Nucleus accumbens (tissue), 56 donors: Measurements from ENCODE around the gene UBE3C.
"Not testable (repeated sequence)": the region's sequence is repeated elsewhere in the genome, so short reads cannot be mapped to it uniquely, and the experiment has no call there.

Source experiments
- DNase-seq, 56 donors: peaks; one replicate each; lab custom pipeline; 2025; lab: John Stamatoyannopoulos, UW

UBE3C gene

DNA sequence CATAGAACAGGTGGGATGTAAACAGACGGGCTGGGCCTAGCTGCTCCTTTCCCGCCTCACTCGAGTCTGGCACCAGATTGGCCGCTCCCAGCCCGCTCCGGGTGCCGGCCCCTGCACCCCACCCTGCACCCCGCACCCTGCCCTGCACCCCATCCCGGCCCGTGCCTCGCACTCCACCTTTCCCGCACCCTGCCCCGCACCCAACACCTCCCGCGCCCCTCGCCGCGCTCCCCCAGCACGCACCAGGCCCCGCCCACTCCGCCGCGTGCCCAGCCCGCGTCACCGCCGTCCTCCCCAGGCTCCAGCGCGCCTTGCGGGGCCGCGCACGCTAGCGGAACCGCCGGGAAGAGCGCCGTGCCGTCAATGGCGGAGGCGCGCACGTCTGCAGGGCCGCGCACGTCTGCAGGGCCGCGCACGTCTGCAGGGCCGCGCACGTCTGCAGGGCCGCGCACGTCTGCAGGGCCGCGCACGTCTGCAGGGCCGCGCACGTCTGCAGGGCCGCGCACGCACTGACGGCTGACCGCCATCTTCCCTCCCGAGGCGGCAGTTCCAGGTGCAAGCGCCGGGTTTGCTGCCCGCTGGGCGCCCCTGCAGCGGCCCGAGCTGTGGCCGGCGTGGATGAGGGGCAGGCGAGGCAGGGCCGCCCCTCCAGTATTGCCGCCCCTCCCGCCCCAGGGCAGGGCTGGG lies at the start of gene UBE3C:
UBE3C (plus strand) TSS at position 503 of the 687 bp plus-strand sequence. CDS start 347 bp downstream, outside the sequence.
- DNase-seq, result peak in 55 of 56 donors; percentile 35 to 93 (median 79)

DNA sequence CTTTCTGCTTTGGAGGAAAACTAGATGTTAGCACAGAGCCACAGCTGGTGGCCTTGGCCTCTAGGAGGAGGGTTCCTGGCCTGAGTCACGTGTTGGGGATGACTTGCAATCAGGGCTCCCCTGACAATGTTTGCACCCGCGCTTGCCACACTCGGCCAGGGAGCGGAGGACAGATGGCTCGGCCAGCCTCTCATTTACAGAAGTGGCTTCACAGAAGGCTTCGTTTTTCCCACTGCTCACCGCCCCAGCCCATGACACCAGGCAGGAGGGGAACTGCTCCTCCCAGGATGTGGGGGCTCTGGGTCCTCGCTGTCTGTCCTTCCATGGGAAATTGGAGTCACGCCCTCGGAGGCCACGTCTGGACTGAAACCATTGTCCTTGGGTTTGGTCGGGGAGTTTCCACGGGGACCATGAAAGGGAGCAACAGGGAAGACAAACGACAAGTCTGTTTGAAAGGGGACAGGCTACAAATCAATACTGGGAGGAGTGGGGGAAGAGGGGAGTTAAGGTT lies 49.6 kb upstream of the UBE3C start:
- no peak for DNase-seq

DNA sequence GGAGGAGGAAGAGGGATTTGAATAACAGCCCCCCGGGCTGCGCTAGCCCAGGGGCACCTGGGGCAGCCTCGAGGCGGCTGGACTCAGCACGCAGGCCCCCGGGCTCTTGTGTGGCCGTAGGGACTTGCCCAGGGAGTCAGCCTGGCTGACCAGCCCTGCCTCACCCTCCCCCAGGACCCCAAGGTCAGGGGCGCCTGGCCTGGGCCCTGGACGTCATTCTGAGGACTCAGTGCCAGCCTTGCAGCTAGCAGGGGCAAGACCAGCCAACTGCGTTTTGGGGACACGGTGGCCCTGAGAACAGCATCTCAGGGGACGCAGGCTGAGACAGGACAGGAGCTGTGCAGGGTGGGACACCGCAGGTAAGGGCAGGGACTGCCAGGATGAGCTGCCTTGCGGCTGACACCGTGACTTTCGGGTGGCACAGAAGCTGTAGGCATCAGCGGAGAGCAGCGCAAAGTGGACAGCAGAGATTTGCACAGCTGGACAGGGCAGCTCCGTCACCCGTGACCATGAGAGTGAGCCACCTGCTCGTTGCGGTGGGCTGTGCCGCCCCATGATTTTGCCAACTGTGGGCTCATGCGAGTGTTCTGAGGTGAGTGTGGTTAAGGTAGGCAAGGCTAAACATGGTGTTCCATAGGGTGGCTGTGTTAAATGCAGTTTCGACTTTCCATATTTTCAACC lies 48.1 kb upstream of the UBE3C start:
- no peak for DNase-seq

DNA sequence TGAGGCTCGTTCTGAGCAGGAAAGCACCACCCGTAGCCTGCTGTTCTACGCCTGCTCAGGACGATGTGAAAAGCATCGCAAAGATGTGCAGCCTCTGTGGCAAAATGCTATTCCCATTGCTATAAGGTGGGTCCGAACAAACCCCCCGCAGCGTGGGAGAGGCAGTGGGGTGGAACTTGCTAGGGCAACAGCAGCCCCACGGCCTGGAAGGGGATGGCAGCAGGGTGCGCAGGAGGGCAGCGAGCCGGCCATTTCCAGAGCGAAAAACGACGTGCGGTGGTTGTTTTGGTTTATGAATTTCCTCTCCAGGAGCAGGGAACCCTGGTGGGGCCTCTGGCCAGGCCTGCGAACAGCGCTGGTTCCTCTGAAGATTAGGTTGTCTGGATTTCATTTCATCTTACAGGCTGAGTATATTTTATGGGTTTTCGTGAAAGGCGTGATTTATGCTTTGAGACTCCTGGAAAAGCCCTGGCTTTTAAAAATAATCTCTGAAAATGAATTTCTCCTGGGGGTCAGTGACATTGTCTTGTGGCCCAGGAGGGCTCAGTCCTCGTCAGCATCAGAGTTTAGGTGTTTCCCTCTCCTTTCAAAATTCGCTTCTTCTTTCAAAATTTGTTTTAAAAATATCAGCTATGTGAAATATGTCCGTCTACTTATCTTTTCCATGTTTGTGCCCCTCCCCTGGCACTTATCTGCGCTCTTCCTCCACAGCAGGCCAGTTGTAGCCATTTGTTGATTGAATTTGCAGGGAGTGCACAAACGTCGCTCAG lies 42.3 kb upstream of the UBE3C start:
- no peak for DNase-seq

DNA sequence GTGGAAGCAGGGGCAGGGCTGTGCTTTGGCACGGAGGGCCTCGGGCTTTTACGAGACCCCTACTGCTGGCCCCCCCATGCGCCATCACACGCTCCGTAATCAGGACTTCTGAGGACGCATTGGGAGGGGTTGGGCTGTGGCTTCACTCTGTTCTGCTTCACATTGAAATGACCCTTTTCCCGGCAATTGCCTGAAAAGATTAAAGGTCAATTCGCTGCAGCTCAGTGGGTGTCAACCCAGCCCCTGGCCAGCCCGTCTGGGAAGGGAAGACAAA lies 41.7 kb upstream of the UBE3C start:
- no peak for DNase-seq

DNA sequence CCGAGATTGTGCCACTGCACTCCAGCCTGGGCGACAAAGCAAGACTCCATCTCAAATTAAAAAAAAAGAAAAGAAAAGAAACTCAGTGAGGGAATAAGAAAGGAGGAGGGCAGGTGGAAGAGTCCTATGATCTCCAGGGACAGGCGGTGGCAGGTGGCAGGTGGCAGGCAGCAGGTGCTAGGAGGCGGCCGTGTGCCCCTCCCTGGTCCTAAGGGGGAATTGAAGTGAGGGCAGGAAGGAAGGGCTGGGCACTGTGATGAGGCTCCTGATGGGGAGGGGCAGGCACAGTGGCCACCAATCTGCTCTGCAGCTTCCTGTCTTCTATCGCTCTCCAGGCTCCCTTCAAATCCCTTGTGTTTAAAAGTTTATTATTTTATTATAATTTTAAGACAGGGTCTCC lies 41.2 kb upstream of the UBE3C start:
- no peak for DNase-seq

DNA sequence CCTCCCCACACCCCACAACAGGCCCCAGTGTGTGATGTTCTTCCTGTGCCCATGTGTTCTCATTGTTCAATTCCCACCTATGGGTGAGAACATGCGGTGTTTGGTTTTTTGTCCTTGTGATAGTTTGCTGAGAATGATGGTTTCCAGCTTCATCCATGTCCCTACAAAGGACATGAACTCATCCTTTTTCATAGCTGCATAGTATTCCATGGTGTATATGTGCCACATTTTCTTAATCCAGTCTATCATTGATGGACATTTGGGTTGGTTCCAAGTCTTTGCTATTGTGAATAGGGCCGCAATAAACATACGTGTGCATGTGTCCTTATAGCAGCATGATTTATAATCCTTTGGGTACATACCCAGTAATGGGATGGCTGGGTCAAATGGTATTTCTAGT lies 38.7 kb upstream of the UBE3C start:
- DNase-seq, result not testable (repeated sequence)

DNA sequence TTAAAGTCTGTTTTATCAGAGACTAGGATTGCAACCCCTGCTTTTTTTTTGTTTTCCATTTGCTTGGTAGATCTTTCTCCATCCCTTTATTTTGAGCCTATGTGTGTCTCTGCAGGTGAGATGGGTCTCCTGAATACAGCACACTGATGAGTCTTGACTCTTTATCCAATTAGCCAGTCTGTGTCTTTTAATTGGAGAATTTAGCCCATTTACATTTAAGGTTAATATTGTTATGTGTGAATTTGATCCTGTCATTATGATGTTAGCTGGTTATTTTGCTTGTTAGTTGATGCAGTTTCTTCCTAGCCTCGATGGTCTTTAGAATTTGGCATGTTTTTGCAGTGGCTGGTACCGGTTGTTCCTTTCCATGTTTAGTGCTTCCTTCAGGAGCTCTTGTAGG lies 35.1 kb upstream of the UBE3C start:
- DNase-seq, result not testable (repeated sequence)

DNA sequence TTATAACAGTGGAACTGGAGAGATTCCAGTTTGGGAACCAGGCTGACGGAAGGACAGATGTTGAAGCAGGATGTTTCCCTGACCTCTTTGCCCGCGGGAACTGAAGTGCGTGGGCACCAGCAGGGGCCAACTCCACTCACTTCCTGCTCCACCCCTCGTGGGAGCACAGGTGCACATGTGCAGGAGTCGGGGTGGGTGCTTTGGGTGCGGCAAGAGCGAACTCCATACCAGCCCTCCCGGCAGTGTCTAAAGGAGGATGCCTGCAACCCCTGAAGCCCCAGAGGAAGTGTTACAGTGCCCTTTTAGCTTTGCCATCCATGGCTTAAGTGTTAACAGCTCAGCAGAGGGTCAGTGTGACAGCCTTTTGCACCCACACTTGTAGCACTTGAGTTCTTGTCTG lies 27.4 kb upstream of the UBE3C start:
- no peak for DNase-seq

DNA sequence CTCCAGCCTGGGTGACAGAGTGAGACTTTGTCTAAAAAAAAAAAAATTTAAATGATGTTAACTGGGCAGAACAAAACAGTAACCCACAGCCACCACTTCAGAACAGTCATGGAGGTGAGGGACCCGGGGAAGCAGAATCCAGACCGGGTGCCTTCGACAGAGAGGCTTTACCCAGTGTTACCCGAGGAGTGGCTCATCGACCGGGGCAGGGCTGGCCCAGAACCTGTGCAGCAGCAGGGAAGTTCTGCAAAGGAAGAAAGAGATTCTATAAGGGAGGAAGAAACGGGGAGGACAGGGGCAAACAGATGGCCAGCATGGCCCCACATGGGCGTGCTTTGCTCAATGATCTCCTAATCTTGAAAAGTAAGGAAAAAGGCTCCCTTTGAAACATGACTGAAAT lies 26.0 kb upstream of the UBE3C start:
- no peak for DNase-seq

DNA sequence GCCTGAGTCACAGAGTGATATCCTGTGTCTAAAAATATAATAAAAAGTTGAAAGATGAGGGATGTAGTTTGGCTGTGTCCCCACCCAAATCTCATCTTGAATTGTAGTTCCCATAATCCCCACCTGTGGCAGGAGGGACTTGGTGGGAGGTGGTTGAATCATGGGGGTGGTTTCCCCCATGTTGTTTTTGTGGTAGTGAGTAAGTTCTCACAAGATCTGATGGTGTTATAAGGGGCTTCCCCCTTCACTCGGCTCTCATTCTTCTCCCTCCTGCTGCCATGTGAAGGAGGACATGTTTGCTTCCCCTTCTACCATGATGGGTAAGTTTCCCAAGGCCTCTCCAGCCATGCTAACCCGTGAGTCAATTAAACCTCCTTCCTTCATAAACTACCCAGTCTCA lies 25.1 kb upstream of the UBE3C start:
- DNase-seq, result no peak

DNA sequence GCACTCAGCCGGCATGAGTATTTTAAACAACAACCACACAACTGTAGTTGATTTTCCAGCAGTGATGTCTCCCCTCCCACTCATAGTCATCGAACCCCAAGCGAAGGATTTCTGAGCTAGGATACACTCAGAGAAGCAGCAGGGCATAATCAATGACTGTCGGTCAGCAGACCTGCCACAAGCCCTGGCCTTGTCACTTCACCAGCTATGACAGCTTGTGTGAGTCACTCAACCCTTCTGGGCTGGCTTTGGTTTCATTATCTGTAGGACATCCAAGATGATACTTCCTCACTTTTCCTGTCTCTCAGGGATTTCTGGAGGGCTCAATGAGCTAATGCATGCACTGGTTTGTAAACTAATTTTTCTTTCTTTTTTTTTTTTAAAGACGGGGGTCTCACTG lies 22.0 kb upstream of the UBE3C start:
- no peak for DNase-seq

DNA sequence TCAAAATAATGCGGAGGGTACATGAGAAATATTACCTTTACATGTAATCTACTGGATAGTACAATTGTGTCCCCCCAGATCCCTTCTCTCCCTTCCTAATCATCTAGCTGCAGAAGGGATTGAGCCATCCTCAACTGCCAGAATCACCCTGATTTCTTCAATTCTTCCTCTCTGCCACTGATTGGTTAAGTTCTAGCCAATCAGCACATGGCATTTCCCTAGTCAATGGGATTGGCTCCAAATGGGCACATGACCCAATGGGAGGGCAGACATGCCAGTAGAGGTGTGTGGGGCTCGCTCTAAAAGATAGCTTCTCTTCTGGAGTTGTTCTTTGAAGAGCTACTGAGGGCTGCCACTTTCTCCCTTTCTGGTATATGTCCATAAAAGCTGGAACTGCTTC lies 20.9 kb upstream of the UBE3C start:
- no peak for DNase-seq

DNA sequence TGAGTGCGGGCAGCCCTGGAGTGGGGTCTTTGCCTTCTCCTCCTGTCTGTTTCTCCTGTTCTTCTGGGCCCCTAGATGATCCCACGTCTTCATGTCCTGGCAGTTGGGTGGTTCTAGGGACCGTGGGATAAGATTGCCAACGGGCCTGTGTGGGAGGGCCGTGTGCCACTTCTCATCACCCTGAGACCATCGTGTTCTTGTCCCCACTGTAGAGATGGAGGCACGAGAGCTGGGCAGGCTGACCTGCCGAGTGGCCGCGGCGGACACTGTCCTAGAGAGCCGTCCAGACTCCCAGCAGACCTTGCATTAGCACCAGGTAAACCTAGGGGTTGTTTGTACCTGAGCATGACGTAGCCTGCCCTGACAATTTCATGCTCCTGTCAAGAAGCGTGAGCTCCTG lies 18.5 kb upstream of the UBE3C start:
- no peak for DNase-seq

DNA sequence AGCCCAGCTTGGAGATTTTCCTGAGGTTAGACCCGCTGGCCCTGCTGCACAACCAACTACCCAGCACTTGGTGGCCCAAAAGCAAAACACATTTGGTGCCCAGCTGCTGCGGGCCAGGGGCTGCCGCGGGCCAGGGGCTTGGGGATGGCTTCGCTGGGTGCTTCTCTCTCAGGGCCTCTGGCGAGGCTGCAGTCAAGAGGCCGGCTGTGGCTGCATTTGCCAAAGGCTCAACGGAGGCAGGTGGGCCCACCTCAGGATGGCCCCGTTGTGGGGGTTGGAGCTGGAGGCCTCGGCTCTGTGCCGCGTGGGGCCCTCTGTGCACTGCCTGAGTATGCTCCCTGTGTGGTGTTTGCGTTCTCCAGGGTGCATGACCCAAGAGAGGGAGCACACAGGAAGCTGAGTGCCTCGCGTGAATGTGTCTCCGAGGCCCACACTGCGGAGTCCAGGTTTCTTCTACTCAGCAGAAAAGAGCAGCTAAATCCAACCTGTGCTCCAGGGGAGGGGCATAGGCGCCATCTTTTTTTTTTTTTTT lies 17.5 kb upstream of the UBE3C start:
- DNase-seq, result no peak

DNA sequence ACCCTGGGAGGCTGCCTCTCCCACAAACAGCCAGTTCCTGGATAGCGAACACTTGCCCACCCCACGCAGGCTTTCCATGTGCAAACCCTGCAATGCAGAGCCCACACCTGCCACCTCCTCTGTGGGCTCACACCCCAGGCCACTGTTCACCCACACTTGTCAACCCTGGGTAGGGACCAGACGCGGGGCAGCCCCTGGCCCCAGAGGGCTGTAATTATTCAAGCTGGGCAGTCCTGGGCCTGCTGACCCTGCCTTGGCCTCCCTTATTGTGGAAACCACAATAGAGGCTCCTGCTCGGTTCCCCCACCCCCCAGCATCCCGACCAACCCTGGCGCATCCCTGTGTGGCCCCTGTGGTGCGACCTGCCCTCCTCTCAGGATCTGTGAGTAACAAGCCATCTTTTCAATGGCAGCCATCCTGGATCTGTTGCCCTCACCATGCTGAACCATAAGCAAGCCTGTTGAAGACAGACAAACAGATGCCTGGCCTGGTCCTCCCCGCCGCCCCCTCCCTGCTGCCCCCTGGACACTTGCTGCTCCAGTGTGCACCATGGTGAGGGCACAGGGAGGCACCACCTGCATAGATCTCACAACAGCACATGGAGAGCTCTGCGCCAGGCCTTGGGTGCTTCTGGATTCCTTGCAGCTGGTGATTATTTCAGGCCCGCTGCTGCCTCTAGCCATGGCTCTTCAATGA lies 15.8 kb upstream of the UBE3C start:
- DNase-seq, result no peak

DNA sequence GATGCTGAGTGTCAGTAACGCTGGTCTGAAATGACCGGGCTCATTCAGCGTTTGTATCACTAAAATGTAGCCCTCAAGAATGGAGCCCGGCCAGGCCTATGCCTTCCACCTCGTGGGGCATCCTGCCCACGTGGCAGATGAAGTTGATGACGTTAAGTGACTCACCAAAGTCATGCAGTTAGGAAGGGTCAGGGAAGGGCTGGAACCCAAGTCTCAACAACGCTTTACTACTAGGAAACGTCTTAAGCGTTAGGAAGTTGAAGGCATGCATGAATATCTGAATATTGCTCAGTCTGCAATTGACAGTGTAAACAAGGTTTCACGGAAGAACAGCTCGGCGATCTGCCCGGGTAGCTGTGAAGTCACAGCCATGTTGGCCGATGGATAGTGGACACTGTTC lies 14.0 kb upstream of the UBE3C start:
- no peak for DNase-seq

DNA sequence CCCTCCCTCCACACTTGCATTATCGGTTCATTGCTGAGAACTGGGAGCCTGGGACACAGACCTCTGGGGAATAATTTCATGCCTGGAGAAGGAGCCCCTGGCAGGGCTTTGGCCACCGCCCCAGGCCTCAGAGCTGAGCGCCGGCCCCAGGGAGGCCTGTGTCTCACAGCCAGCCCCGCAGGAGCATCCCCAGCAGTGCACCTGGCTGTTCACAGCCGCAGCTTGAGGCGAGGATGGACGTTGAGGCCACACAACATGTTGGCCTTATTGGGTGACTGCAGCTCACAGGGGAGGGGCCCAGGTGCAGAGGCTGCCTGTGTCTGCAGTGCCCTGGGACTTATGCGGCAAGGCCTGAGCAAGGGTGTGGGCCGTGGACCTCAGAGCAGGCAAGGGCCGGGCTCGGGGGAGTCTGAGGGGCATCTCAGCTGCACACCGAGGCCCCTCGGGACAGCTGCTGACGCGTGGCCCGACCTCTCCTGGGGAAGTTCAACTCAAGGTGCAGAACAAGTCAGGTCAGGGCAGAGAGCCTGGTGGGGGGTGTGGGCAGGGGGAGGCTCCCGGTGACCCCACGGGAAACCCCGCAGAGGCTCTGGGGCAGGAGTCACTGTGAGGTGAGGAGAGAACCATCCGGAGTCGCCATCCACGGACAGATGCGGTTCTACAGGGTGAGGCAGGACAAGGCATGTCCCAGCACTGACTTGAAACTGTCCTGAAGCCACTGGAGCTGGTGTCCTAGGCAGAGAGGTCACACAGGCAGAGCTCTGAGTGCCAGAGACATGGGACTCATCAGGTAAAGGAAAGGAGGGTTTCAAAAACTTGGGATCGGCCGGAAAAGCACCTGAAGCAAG lies 13.1 kb upstream of the UBE3C start:
- no peak for DNase-seq

DNA sequence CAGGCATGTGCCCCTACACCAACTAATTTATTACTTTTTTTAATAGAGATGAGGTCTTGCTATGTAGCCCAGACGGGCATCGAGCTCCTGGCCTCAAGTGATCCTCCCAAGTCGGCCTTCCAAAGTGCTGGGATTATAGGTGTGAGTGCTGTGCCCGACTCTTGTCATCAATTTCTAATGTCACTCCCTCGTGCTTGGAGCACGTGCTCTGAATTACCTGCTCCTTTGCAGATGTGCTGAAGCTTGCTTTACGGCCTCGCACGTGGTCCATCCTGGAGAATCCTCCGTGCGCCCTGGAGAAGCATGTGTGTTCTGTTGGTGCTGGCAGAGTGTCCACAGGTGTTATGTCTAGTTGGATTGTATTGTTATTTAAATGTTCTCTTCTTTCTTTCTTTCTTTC lies 11.8 kb upstream of the UBE3C start:
- no peak for DNase-seq

DNA sequence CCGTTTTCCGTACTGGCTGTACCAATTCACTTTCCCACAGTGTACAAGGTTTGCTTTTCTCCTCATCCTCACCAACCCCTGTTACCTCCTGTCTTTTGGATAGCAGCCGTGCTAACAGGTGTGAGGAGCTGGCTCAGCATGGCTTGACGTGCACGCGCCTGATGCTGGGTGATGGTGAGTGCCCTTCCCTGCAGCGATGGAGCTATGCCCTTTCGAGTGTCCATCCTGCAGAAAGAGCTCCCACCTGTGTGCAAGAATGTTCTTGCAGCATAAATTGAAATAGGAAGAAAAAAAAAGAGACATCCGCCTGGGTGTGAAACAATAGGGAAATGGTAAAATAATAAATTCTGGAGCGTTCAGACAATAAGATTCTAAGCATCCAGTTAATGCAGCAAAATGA lies 9.5 kb upstream of the UBE3C start:
- DNase-seq, result no peak
